Measurements from ENCODE around the gene GJA10.
"Not testable (repeated sequence)": the region's sequence is repeated elsewhere in the genome, so short reads cannot be mapped to it uniquely, and the experiment has no call there.

Gene GJA10

GRCh38 chr6:89888871-89889270, 5.4 kb upstream of the GJA10 start:
- no peak for DNase-seq (ENCODE audit: low read depth)
- TF ChIP-seq, protein P1, sequence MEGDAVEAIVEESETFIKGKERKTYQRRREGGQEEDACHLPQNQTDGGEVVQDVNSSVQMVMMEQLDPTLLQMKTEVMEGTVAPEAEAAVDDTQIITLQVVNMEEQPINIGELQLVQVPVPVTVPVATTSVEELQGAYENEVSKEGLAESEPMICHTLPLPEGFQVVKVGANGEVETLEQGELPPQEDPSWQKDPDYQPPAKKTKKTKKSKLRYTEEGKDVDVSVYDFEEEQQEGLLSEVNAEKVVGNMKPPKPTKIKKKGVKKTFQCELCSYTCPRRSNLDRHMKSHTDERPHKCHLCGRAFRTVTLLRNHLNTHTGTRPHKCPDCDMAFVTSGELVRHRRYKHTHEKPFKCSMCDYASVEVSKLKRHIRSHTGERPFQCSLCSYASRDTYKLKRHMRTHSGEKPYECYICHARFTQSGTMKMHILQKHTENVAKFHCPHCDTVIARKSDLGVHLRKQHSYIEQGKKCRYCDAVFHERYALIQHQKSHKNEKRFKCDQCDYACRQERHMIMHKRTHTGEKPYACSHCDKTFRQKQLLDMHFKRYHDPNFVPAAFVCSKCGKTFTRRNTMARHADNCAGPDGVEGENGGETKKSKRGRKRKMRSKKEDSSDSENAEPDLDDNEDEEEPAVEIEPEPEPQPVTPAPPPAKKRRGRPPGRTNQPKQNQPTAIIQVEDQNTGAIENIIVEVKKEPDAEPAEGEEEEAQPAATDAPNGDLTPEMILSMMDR (conservative IDR thresholded peaks at IDR 0.05; ENCODE audit: low read depth, low read length), result no peak
- H3K4me3 ChIP-seq (ENCODE audit: low read length), result no peak overlapping the region

- DNase-seq (ENCODE audit: low read depth); H3K4me3 ChIP-seq (ENCODE audit: low read length): not testable (repeated sequence)
Observed at GRCh38 chr6:89890845-89891528, 3.3 kb upstream of the GJA10 start.

GRCh38 chr6:89892577-89892976, 1.7 kb upstream of the GJA10 start:
- not testable (repeated sequence) for DNase-seq (ENCODE audit: low read depth)

DNA sequence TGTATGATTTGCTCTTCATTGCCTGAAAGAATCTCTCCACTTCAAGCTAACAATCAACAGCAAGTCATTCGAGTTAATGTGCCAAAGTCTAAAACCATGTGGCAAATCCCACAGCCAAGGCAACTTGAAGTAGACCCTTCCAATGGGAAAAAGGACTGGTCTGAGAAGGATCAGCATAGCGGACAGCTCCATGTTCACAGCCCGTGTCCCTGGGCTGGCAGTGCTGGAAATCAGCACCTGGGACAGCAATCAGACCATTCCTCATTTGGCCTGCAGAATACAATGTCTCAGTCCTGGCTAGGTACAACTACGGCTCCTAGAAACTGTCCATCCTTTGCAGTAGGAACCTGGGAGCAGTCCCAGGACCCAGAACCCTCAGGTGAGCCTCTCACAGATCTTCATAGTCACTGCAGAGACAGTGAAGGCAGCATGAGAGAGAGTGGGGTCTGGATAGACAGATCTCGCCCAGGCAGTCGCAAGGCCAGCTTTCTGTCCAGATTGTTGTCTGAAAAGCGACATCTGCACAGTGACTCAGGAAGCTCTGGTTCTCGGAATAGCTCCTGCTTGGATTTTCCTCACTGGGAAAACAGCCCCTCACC, 1.1 kb downstream of the GJA10 start:
- DNase-seq (ENCODE audit: low read depth), result peak; percentile 39
- H3K4me3 ChIP-seq (ENCODE audit: low read length), result no peak overlapping the region
- TF ChIP-seq, protein P1 (conservative IDR thresholded peaks at IDR 0.05; ENCODE audit: low read depth, low read length), result no peak

More at GRCh38 chr6:89892577-89892976, 1.7 kb upstream of the GJA10 start:
- H3K4me3 ChIP-seq (ENCODE audit: low read length), result not testable (repeated sequence)

DNA sequence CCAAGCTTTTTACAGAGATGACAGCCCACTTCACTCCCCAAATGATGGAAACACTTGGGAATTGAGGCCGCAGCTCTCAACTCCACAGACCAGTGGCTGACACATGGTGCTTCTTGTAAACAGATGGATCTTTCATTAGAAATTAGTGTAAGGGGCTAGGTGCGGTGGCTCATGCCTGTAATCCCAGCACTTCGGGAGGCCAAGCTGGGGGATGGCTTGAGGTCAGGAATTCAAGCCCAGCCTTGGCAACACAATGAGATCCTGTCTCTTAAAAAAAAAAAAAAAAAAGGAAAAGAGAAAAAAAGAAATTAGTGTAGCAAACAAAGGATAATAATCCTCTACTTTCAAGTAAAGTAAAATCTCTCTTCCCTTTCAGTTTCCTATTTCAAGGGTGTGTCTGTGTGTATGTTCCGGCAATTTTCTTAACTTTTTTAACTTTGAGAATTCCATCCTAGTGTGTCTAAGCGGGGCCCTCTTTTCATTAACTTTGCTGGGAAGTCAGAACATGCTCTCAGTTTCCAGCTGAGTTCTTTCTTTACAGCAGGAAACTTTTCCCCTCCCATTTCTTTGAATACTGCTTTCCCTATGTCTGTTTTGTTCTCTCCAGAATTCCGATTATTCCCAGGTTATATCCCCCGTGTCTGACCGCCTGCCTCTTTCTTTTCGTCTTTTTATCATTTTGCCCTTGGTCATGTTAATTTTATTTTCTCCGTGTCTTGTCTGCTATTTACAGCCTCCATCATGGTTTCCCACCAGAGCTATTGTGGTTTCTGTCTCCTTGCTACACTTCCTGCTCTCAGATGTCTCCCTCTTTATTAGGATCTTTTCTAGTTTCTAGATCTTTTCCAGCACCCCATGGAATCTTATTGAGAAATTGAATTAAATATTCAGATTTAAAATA, 16.0 kb downstream of the GJA10 start:
- not testable (repeated sequence) for H3K4me3 ChIP-seq (ENCODE audit: low read length); DNase-seq (ENCODE audit: low read depth)

GRCh38 chr6:89910902-89911240, 16.6 kb downstream of the GJA10 start:
- TF ChIP-seq, protein P1 (conservative IDR thresholded peaks at IDR 0.05; ENCODE audit: low read depth, low read length), result no peak
- no peak for DNase-seq (ENCODE audit: low read depth)
- no peak overlapping the region for H3K4me3 ChIP-seq (ENCODE audit: low read length)

GRCh38 chr6:89916136-89916920, 22.1 kb downstream of the GJA10 start:
- TF ChIP-seq, protein P1 (conservative IDR thresholded peaks at IDR 0.05; ENCODE audit: low read depth, low read length), result no peak
- H3K4me3 ChIP-seq (ENCODE audit: low read length), result no peak overlapping the region
- DNase-seq (ENCODE audit: low read depth), result no peak

- DNase-seq (ENCODE audit: low read depth), result no peak
- H3K4me3 ChIP-seq (ENCODE audit: low read length), result no peak overlapping the region
- TF ChIP-seq, protein P1 (conservative IDR thresholded peaks at IDR 0.05; ENCODE audit: low read depth, low read length), result no peak
Observed at GRCh38 chr6:89917216-89917615, 22.9 kb downstream of the GJA10 start.

All from retinal pigment epithelial cell (primary cell).